Measurements from ENCODE around the gene CNTNAP2.
"Not testable (repeated sequence)": the region's sequence is repeated elsewhere in the genome, so short reads cannot be mapped to it uniquely, and the experiment has no call there.

The CNTNAP2 gene

GRCh38 chr7:148255333-148255732, 2138.7 kb downstream of the CNTNAP2 start:
- DNase-seq, result no peak

- DNase-seq, result no peak
Observed at GRCh38 chr7:148256433-148256832, 2139.8 kb downstream of the CNTNAP2 start.

GRCh38 chr7:148260599-148260998, 2144.0 kb downstream of the CNTNAP2 start:
- DNase-seq, result no peak

GRCh38 chr7:148261523-148261922, 2144.9 kb downstream of the CNTNAP2 start:
- no peak for DNase-seq

- no peak for DNase-seq
Observed at GRCh38 chr7:148261996-148262688, 2145.5 kb downstream of the CNTNAP2 start.

- DNase-seq, result no peak
Observed at GRCh38 chr7:148262721-148263229, 2146.2 kb downstream of the CNTNAP2 start.

- DNase-seq, result no peak
Observed at GRCh38 chr7:148264933-148265557, 2148.4 kb downstream of the CNTNAP2 start.

- DNase-seq, result no peak
Observed at GRCh38 chr7:148265896-148266295, 2149.3 kb downstream of the CNTNAP2 start.

- DNase-seq, result no peak
Observed at GRCh38 chr7:148266795-148267194, 2150.2 kb downstream of the CNTNAP2 start.

- no peak for DNase-seq
Observed at GRCh38 chr7:148270576-148270975, 2154.0 kb downstream of the CNTNAP2 start.

GRCh38 chr7:148274118-148274517, 2157.5 kb downstream of the CNTNAP2 start:
- DNase-seq, result no peak

- DNase-seq, result no peak
Observed at GRCh38 chr7:148275359-148275890, 2158.8 kb downstream of the CNTNAP2 start.

GRCh38 chr7:148276314-148277041, 2159.9 kb downstream of the CNTNAP2 start:
- DNase-seq, result no peak

GRCh38 chr7:148277042-148277660, 2160.6 kb downstream of the CNTNAP2 start:
- DNase-seq, result no peak

- DNase-seq, result no peak
Observed at GRCh38 chr7:148286150-148286549, 2169.5 kb downstream of the CNTNAP2 start.

GRCh38 chr7:148287538-148287937, 2170.9 kb downstream of the CNTNAP2 start:
- DNase-seq, result no peak

- no peak for DNase-seq
Observed at GRCh38 chr7:148288592-148289151, 2172.1 kb downstream of the CNTNAP2 start.

GRCh38 chr7:148289630-148290029, 2173.0 kb downstream of the CNTNAP2 start:
- DNase-seq, result no peak

GRCh38 chr7:148290538-148290937, 2173.9 kb downstream of the CNTNAP2 start:
- DNase-seq, result no peak

- no peak for DNase-seq
Observed at GRCh38 chr7:148291799-148292198, 2175.2 kb downstream of the CNTNAP2 start.

- no peak for DNase-seq
Observed at GRCh38 chr7:148296994-148297644, 2180.5 kb downstream of the CNTNAP2 start.

GRCh38 chr7:148298768-148299167, 2182.2 kb downstream of the CNTNAP2 start:
- DNase-seq, result not testable (repeated sequence)

All from NCI-H510A (cell line).